Endothelial cell of umbilical vein (primary cell): ENCODE data around the gene KIAA1958. TPM values are rescaled to one million over a fixed set of nuclear protein-coding genes. Genes with fewer than 3 reads are reported as not detected.

ENCODE experiments used
- BruUV-seq: library from RNA; stranded (reverse); fragments of 400-500 nt; replicated peaks from 2 replicates; lab custom pipeline; 2021; lab: Mats Ljungman, UMichigan
- CTCF ChIA-PET: fragments of 300-600, 350-600 bp; sonication (Branson Sonifier 250); formaldehyde crosslinking; loops from one replicate; lab custom pipeline; 2021; ENCODE audit warnings: antibody characterized with exemption, inconsistent platforms; lab: Charles Lee
- POLR2A ChIA-PET: fragments of 300-600, 350-600 bp; sonication (Branson Sonifier 250); formaldehyde crosslinking; loops from one replicate; lab custom pipeline; 2021; ENCODE audit warnings: antibody characterized with exemption, inconsistent platforms; lab: Charles Lee
- DNase-seq: peaks from one replicate; pipeline ENCODE4 v3.0.0-alpha.2; 2011; ENCODE audit warnings: low read depth, low spot score
- FAIRE-seq: peaks from 2 replicates; lab custom pipeline; 2011; peaks lifted over from hg19 to GRCh38; lab: Jason Lieb, UNC
- H2AFZ ChIP-seq: 2 replicates; pipeline ENCODE4 v1.6.0; 2012; ENCODE audit warnings: low read depth, low read length, control low read depth, inconsistent platforms
- H3K27ac ChIP-seq: 2 replicates; pipeline ENCODE4 v1.5.1; 2011; ENCODE audit warnings: low read depth, mild to moderate bottlenecking, control low read depth, low read length, moderate library complexity; ENCODE audit not compliant: insufficient read depth
- H3K27me3 ChIP-seq, 2 experiments: 2 replicates each; pipeline versions ENCODE4 v1.6.0 to v1.6.1; 2011; ENCODE audit warnings: low read length in 2 of 2, mixed read lengths in 1 of 2; ENCODE audit not compliant: control insufficient read depth in 2 of 2, insufficient read depth in 2 of 2
- H3K36me3 ChIP-seq, 2 experiments: 2 replicates in 1 of 2; 3 replicates in 1 of 2; pipeline ENCODE4 v1.5.1; 2011; ENCODE audit warnings: low read length in 2 of 2, mild to moderate bottlenecking in 1 of 2, moderate library complexity in 1 of 2; ENCODE audit not compliant: control insufficient read depth in 2 of 2, insufficient read depth in 2 of 2; ENCODE audit errors: extremely low read depth in 1 of 2
- H3K4me1 ChIP-seq: 3 replicates; pipeline ENCODE4 v1.5.1; 2011; ENCODE audit warnings: mild to moderate bottlenecking, low read length; ENCODE audit not compliant: control insufficient read depth, insufficient read depth; ENCODE audit errors: extremely low read depth
- H3K4me2 ChIP-seq: 2 replicates; pipeline ENCODE4 v1.6.1; 2011; ENCODE audit warnings: low read length, control low read depth, mixed read lengths; ENCODE audit not compliant: insufficient read depth
- H3K4me3 ChIP-seq, 3 experiments: fragments of 200-600 bp in 1 of 3; sonication (generic), shearing (Covaris generic) in 1 of 3; replicated peaks in 1 of 3; 2 replicates each; pipeline ENCODE4 v1.5.1; 2011 to 2016; ENCODE audit warnings: control low read depth in 3 of 3, low read length in 3 of 3, mild to moderate bottlenecking in 2 of 3, inconsistent platforms in 1 of 3, low read depth in 1 of 3, moderate library complexity in 1 of 3; ENCODE audit not compliant: insufficient read depth in 1 of 3
- H3K79me2 ChIP-seq: 2 replicates; pipeline ENCODE4 v1.6.0; 2012; ENCODE audit warnings: low read length, inconsistent platforms; ENCODE audit not compliant: control insufficient read depth, insufficient read depth
- H3K9ac ChIP-seq: replicated peaks from 2 replicates; pipeline ENCODE3; 2011; ENCODE audit warnings: low read length, control low read depth; ENCODE audit not compliant: insufficient read depth; ENCODE audit errors: extremely low read depth
- H3K9me1 ChIP-seq: replicated peaks from 3 replicates; pipeline ENCODE4 v1.6.0; 2011; ENCODE audit warnings: mild to moderate bottlenecking, low read length; ENCODE audit not compliant: control insufficient read depth, insufficient read depth; ENCODE audit errors: extremely low read depth
- H3K9me3 ChIP-seq: replicated peaks from 2 replicates; pipeline ENCODE4 v1.5.1; 2012; ENCODE audit warnings: low read length, inconsistent platforms; ENCODE audit not compliant: control insufficient read depth, insufficient read depth
- H4K20me1 ChIP-seq: replicated peaks from 2 replicates; pipeline ENCODE3; 2011; ENCODE audit warnings: mild to moderate bottlenecking, low read length; ENCODE audit not compliant: control insufficient read depth, insufficient read depth; ENCODE audit errors: extremely low read depth
- EZH2 ChIP-seq: IDR thresholded peaks from 2 replicates; pipeline ENCODE4 v1.6.1; 2012; ENCODE audit warnings: borderline replicate concordance, low read depth, mild to moderate bottlenecking, moderate library complexity, low read length, inconsistent platforms; ENCODE audit not compliant: severe bottlenecking
- FOS ChIP-seq: IDR thresholded peaks from 2 replicates; pipeline ENCODE4 v1.6.1; 2011; ENCODE audit warnings: mild to moderate bottlenecking, low read length, moderate library complexity, borderline replicate concordance; ENCODE audit not compliant: insufficient read depth
- GATA2 ChIP-seq: IDR thresholded peaks from 2 replicates; pipeline ENCODE4 v1.7.0; 2011; ENCODE audit warnings: low read depth, mild to moderate bottlenecking, moderate library complexity, mixed read lengths, low read length; ENCODE audit not compliant: insufficient read length, insufficient read depth
- JUN ChIP-seq: IDR thresholded peaks from 2 replicates; pipeline ENCODE4 v1.6.1; 2011; ENCODE audit warnings: borderline replicate concordance, low read depth; ENCODE audit not compliant: insufficient read length, insufficient read depth
- MYC ChIP-seq: IDR thresholded peaks from one replicate; pipeline ENCODE4 v1.6.1; 2011; ENCODE audit warnings: mild to moderate bottlenecking, low read depth, low read length
- POLR2A ChIP-seq: IDR thresholded peaks from 2 replicates; pipeline ENCODE4 v1.6.1; 2012; ENCODE audit warnings: low read depth, mild to moderate bottlenecking, control low read depth, low read length
- POLR2AphosphoS5 ChIP-seq: IDR thresholded peaks from 2 replicates; pipeline ENCODE4 v1.6.1; 2012; ENCODE audit warnings: low read depth, mild to moderate bottlenecking, control low read depth, low read length, moderate library complexity; ENCODE audit not compliant: insufficient read depth
- dilution Hi-C: fragments of 300-500 bp; cut with MboI; formaldehyde crosslinking; loops from one replicate; pipeline ENCODE4 v1.15.0; 2019; ENCODE audit warnings: low sequenced_read_pairs; ENCODE audit not compliant: extremely low pct_ligation_motif_present
- intact Hi-C: fragments of 100-400 bp; cut with micrococcal nuclease; formaldehyde crosslinking; loops from one replicate; pipeline ENCODE4 v1.10.0; 2022
- polyA plus RNA-seq, 4 experiments: library from polyadenylated mRNA; depleted of rRNA in 3 of 4; stranded (reverse) in 3 of 4; unstranded in 1 of 4; fragments of >200 nt; gene quantifications; 2 replicates each; pipeline versions ENCODE4 v1.2.1 to v1.2.3, GENCODE V29; 2011 to 2012; ENCODE audit warnings: missing spikeins in 1 of 4
- total RNA-seq: library from RNA; stranded (reverse); gene quantifications from 2 replicates; pipeline ENCODE4 v1.2.3, GENCODE V29; 2021
- TF ChIP-seq, protein P1 (sequence below), 2 donors: IDR thresholded peaks; 1 replicate in 1 of 2; 2 replicates in 1 of 2; pipeline ENCODE4 v1.5.1; 2011; ENCODE audit warnings: low read length in 2 of 2, mild to moderate bottlenecking in 2 of 2, moderate library complexity in 2 of 2, control low read depth in 1 of 2, inconsistent platforms in 1 of 2, low read depth in 1 of 2; ENCODE audit not compliant: insufficient read depth in 1 of 2; ENCODE audit errors: extremely low read depth in 1 of 2
- TF ChIP-seq, protein P2 (sequence below): IDR thresholded peaks from 2 replicates; pipeline ENCODE4 v1.6.1; 2011; ENCODE audit not compliant: insufficient read depth, insufficient read length

Gene KIAA1958
- total and polyA plus RNA-seq, 2 donors (not counting 3 experiments of a cell fraction or from before 2014, with no cell fraction given) = 1.7 to 5.0 TPM

DNA sequence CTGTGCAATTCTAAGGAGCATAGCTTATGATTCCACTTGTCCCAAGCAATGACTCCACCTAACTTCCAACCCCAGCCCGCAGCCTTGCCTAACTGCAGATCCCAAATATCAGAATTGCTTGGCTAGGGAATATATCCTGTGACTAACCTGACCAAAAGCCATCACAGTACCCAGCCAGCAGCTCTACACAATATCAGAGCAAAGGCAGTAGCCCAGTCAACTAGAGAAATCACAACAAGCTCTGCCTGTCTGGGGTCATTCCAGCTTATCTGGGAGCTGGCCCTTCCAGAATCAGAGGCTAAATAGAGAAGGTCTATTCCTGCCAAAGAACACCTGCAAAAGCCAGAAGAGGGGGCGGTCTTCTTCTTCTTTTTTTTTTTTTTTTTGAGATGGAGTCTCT lies 9.3 kb upstream of the KIAA1958 start:
- Histone ChIP-seq H3K79me2 (no peaks in the 10 kb centered on the region), H3K4me3 (no peak overlapping the region), H3K27ac (no peak overlapping the region), H3K36me3 (no peaks in the 10 kb centered on the region), H4K20me1 (no peaks in the 10 kb centered on the region), H3K4me1 (no peaks in the 10 kb centered on the region), H3K9ac (no peak overlapping the region), H3K9me1 (no peaks in the 10 kb centered on the region), H3K4me2 (no peak overlapping the region), H3K9me3 (no peaks in the 10 kb centered on the region), H2AFZ (no peak overlapping the region), H3K27me3 (no peaks in the 10 kb centered on the region)
- no peak for DNase-seq
- FAIRE-seq = no peak
- CTCF ChIA-PET = interaction anchor here (1.3 kb wide), 1 partner anchor 9 kb away, joined by 9 read pairs; the partner anchor contains the start of gene KIAA1958
- dilution Hi-C loops = no loop called here
- POLR2A ChIA-PET = no interaction called here
- TF ChIP-seq FOS = no peak
- TF ChIP-seq, protein P1, sequence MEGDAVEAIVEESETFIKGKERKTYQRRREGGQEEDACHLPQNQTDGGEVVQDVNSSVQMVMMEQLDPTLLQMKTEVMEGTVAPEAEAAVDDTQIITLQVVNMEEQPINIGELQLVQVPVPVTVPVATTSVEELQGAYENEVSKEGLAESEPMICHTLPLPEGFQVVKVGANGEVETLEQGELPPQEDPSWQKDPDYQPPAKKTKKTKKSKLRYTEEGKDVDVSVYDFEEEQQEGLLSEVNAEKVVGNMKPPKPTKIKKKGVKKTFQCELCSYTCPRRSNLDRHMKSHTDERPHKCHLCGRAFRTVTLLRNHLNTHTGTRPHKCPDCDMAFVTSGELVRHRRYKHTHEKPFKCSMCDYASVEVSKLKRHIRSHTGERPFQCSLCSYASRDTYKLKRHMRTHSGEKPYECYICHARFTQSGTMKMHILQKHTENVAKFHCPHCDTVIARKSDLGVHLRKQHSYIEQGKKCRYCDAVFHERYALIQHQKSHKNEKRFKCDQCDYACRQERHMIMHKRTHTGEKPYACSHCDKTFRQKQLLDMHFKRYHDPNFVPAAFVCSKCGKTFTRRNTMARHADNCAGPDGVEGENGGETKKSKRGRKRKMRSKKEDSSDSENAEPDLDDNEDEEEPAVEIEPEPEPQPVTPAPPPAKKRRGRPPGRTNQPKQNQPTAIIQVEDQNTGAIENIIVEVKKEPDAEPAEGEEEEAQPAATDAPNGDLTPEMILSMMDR (IDR thresholded peaks at IDR 0.05; ENCODE audit: extremely low read depth in 1 of 2, insufficient read depth in 1 of 2, low read depth in 1 of 2, low read length in 2 of 2) = no peak
- TF ChIP-seq POLR2AphosphoS5 = no peak
- TF ChIP-seq JUN = no peak
- TF ChIP-seq GATA2 = no peak
- TF ChIP-seq, protein P2, sequence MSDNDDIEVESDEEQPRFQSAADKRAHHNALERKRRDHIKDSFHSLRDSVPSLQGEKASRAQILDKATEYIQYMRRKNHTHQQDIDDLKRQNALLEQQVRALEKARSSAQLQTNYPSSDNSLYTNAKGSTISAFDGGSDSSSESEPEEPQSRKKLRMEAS = no peak
- no peak for TF ChIP-seq POLR2A
- TF ChIP-seq MYC = no peak
- no peak for TF ChIP-seq EZH2
- no TSS peak for BruUV-seq
- intact Hi-C loops = no loop called here
